Astrocyte of the cerebellum (primary cell): ENCODE results near the gene ERRFI1.

Experiments used
- DNase-seq: peaks from one replicate; pipeline ENCODE4 v3.0.0-alpha.2; 2011; ENCODE audit warnings: low read depth
- H3K4me3 ChIP-seq: 2 replicates; pipeline ENCODE4 v1.5.1; 2011; ENCODE audit warnings: mild to moderate bottlenecking, low read depth, low read length, moderate library complexity
- CTCF ChIP-seq: IDR thresholded peaks from 2 replicates; pipeline ENCODE4 v1.5.1; 2012; ENCODE audit warnings: low read length, low read depth, moderate library complexity, mild to moderate bottlenecking; ENCODE audit errors: missing control alignments
- in situ Hi-C: cut with HindIII; loops from 2 replicates; pipeline ENCODE4 v1.10.0; 2017; ENCODE audit warnings: low sequenced_read_pairs

The ERRFI1 gene

DNA sequence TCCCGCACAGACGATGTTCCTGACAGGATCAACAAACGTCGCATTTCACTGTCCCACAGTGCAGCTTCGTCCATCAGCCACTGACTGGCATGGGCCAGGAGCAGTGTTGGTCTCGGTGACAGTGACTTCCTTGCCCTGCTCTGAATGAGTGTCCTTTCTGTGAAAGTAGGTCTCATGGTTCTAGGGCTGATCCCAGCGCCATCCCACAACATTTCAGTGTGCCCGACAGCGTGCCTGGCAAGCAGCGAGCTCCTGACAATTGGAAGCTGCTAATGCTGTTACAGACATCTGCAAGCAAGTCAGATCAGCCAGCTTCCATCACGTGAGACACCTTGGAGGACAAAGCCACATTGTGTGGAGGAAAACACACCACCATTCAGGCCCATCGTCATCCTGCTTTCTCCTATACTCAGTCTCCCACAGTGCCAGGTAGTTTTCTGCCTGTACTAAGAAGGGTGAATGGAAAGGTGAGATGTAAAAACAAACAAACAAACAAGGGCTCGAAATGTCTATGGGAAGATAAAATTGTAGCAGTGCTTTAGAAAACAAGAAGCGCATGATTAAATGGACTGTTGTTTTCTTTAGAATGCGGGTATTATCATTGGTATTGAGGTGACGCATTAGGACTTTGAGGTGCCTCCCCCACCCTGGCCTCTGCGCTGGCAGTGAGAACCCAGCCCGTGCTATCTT is 21.9 kb downstream of the ERRFI1 start:
- in situ Hi-C loops, result loop anchor here (25.0 kb wide), 1 partner anchor 92 kb away; no protein-coding TSS in a partner anchor
- no peak overlapping the region for H3K4me3 ChIP-seq
- DNase-seq, result no peak
- TF ChIP-seq CTCF, result no peak

- no peak for DNase-seq
- H3K4me3 ChIP-seq, result no peak overlapping the region
- in situ Hi-C loops, result loop anchor here (25.0 kb wide), 1 partner anchor 91 kb away; no protein-coding TSS in a partner anchor
- no peak for TF ChIP-seq CTCF
Measured at GRCh38 chr1:8003438-8004112, 22.5 kb downstream of the ERRFI1 start.

DNA sequence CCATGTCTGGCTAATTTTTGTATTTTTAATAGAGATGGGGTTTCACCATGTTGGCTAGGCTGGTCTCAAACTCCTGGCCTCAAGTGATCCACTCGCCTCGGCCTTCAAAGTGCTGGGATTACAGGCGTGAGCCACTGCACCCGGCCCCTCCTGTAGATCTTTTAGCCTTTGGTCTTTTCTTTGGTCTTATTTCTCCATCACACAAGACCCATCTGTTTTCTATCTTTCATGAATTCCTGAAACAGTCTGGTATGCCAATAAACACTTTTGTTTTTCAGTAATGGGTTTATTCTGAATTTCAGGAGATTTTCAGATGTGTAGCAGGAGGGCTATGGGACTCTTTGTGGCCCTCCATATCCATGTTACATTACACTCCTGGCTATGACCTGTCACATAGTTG is 23.2 kb downstream of the ERRFI1 start:
- H3K4me3 ChIP-seq, result no peak overlapping the region
- in situ Hi-C loops, result loop anchor here (25.0 kb wide), 1 partner anchor 91 kb away; no protein-coding TSS in a partner anchor
- no peak for TF ChIP-seq CTCF
- DNase-seq, result no peak

GRCh38 chr1:8002329-8002910 is 23.7 kb downstream of the ERRFI1 start:
- DNase-seq, result no peak
- in situ Hi-C loops, result loop anchor here (25.0 kb wide), 1 partner anchor 90 kb away; no protein-coding TSS in a partner anchor
- H3K4me3 ChIP-seq, result no peak overlapping the region
- no peak for TF ChIP-seq CTCF

GRCh38 chr1:7995437-7995836 is 30.7 kb downstream of the ERRFI1 start:
- TF ChIP-seq CTCF, result no peak
- in situ Hi-C loops, result no loop called here
- no peak for DNase-seq
- no peak overlapping the region for H3K4me3 ChIP-seq

DNA sequence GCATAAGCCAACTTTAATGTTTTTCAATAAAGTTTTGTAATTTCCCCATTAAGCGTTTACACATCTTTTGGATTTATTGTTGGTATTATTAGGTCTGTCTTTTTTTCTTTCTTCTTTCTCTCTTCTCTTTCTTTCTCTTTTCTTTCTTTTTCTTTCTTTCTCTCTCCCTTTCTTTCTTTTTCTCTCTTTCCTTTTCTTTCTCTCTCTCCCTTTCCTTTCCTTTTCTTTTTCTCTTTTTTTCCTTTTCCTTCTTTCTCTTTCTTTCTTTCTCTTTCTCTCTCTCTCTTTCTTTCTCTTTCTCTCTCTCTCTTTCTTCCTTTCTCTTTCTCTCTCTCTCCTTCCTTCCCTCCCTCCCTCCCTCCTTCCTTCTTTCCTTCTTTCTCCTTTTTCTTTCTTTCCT is 31.3 kb downstream of the ERRFI1 start:
- no peak for TF ChIP-seq CTCF
- H3K4me3 ChIP-seq, result no peak overlapping the region
- DNase-seq, result no peak
- in situ Hi-C loops, result no loop called here
